ENCODE results near the gene MCM3AP.

The MCM3AP gene

GRCh38 chr21:46199436-46200373 lies 85.7 kb downstream of the MCM3AP start:
- TF ChIP-seq CTCF (conservative IDR thresholded peaks at IDR 0.05) = no peak
- H3K27ac ChIP-seq = no peak overlapping the region

- TF ChIP-seq CTCF (conservative IDR thresholded peaks at IDR 0.05) = no peak
- no peak overlapping the region for H3K27ac ChIP-seq
Measured at GRCh38 chr21:46196733-46197132, 88.7 kb downstream of the MCM3AP start.

GRCh38 chr21:46195595-46196195 lies 89.7 kb downstream of the MCM3AP start:
- peak overlapping the region; percentile 3; the same call in 1 of the 2 replicates for H3K27ac ChIP-seq
- TF ChIP-seq CTCF (conservative IDR thresholded peaks at IDR 0.05) = no peak

- no peak for TF ChIP-seq CTCF (conservative IDR thresholded peaks at IDR 0.05)
- H3K27ac ChIP-seq = peak overlapping the region; percentile 3; the same call in 1 of the 2 replicates
Measured at GRCh38 chr21:46194374-46195334, 90.8 kb downstream of the MCM3AP start.

- TF ChIP-seq CTCF (conservative IDR thresholded peaks at IDR 0.05) = no peak
- H3K27ac ChIP-seq = no peak overlapping the region
Measured at GRCh38 chr21:46193829-46194373, 91.5 kb downstream of the MCM3AP start.

- H3K27ac ChIP-seq = peak overlapping the region; percentile 98
- no peak for TF ChIP-seq CTCF (conservative IDR thresholded peaks at IDR 0.05)
Measured at GRCh38 chr21:46191686-46192575, 93.5 kb downstream of the MCM3AP start.
